ENCODE data around the gene PAQR6.

PAQR6 gene

DNA sequence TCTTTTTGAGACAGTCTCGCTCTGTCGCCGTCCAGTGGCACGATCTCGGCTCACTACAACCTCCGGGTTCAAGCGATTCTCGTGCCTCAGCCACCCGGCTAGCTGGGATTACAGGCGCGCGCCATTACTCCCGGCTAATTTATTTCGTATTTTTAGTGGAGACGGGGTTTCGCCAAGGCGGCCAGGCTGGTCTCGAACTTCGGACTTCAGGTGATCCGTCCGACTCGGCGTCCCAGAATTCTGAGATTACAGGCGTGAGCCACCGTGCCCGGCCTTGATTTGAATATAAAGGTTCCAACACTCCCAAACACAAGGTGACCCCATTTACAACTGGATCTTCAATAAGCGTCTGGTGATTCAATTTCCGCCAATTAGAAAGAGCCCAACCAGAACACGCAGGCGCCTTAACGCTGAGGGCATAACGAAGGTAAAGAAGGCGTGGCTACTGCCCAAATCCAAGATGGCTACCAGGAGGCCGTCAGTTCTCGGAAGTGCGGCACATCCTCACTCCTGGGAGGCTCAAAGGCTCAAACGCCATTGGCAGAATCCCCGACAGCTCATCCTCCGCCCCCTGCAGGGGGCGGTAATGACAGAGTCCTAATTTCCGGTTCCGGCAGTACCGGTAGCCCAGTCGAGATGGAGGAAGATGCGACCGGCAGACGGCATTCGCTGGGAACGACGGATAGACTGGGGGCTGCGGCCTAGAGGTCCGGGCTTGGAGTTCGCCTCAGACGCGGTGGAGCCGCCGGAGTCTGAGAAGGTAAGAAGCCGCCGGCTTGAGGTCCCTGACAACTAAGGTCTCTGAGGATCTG, 54.2 kb downstream of the PAQR6 start, which contains the start of gene SLC25A44:
Gene SLC25A44 (plus strand): TSS at position 617 of the 812 bp plus-strand sequence. CDS start 5,744 bp downstream, outside the sequence.
- peak; percentile 98 for DNase-seq (ENCODE audit: low spot score)
